ENCODE results near the gene CLDND2.

CLDND2 gene

DNA sequence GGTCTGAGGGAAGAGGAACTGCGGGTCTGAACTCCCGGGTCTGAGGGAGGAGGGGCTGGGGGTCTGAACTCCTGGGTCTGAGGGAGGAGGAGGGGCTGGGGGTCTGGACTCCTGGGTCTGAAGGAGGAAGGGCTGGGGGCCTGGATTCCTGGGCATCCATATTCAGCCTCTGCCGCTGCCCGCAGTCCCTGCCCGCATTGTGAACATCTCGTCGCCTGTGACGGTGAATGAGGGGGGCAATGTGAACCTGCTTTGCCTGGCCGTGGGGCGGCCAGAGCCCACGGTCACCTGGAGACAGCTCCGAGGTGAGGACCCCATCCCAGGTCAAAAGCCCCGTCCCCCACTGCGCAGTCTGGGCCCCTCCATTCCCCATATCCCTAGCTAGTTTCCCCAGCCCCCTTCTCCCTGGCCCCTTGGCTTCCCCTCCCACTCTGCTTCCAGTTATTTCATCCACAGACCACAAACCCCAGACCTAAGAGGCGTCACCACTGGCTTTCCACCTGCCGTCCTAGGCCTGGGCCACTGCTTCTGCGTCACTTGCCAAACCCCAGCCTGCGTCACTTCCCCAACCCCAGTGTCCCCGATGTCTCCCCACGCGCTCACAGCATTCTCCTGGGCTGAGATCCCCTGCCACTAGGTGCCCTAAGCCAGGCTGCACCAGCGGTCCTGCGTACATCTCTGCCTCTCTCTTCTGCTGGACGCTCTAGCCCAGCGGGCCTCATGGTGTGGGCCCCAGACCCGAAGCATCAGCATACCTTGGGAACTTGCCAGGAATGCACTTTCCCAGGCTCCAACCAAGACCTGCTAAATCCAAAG is 43.4 kb downstream of the CLDND2 start:
- FAIRE-seq (no peak), DNase-seq (ENCODE audit: insufficient read length) (no peak)
- TF ChIP-seq POLR2AphosphoS5 (IDR thresholded peaks at IDR 0.05; ENCODE audit: low read depth, low read length) (no peak), TAF1 (IDR thresholded peaks at IDR 0.05; ENCODE audit: borderline replicate concordance, low read depth, low read length) (no peak), POLR2A (IDR thresholded peaks at IDR 0.05; ENCODE audit: low read depth, low read length) (no peak)

GRCh38 chr19:51324167-51324481 is 44.7 kb downstream of the CLDND2 start:
- DNase-seq (ENCODE audit: insufficient read length) = no peak
- TF ChIP-seq POLR2A (IDR thresholded peaks at IDR 0.05; ENCODE audit: low read depth, low read length) = no peak
- no peak for TF ChIP-seq TAF1 (IDR thresholded peaks at IDR 0.05; ENCODE audit: borderline replicate concordance, low read depth, low read length)
- FAIRE-seq = no peak

DNA sequence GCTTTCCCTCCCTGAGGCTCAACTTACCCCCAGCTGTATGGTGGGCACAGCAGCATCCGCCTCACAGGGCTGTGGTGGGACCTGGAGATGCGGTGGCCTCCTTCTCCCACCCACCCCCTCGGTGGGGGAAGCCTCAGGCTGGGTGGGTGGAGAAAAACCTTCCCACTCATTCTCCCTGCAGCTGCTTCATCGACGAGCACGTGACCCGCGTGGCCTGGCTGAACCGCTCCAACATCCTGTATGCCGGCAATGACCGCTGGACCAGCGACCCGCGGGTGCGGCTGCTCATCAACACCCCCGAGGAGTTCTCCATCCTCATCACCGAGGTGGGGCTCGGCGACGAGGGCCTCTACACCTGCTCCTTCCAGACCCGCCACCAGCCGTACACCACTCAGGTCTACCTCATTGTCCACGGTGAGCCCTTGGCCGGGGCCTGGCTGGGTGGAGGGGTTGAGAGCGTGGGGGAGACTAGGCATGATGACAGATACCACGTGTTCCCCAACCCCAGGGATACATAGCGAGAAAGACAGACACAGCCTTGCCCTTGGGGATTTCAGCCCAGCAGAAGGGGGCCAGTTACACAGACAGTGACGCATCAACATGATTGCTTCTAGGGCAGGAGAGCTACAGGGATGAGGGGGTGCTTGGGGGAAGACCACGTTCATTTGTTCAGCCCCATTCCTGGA is 45.2 kb downstream of the CLDND2 start:
- no peak for TF ChIP-seq POLR2A (IDR thresholded peaks at IDR 0.05; ENCODE audit: low read depth, low read length)
- FAIRE-seq (no peak), DNase-seq (ENCODE audit: insufficient read length) (no peak)

GRCh38 chr19:51321799-51322198 is 47.0 kb downstream of the CLDND2 start:
- no peak for FAIRE-seq
- no peak for DNase-seq (ENCODE audit: insufficient read length)
- TF ChIP-seq POLR2AphosphoS5 (IDR thresholded peaks at IDR 0.05; ENCODE audit: low read depth, low read length) (no peak), POLR2A (IDR thresholded peaks at IDR 0.05; ENCODE audit: low read depth, low read length) (no peak), TAF1 (IDR thresholded peaks at IDR 0.05; ENCODE audit: borderline replicate concordance, low read depth, low read length) (no peak)

DNA sequence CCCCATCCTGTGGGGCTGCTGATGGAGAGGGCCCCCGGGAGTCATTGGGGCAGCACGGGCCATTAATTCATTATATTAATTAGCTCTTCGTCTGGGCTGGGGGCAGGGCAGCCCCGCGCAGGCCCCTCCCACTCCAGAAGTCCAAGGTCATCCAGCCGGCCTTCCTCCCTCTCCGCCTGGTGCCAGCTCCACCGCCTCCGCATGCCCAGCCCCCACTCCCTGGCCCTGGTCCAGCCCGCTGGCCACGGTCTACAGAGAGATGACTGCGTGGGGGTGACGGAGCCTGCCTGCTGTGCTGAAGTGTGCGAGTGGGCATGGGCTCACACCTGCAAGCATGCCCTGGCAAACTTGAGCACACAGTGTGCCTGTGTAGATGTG is 48.5 kb downstream of the CLDND2 start:
- TF ChIP-seq POLR2AphosphoS5 (IDR thresholded peaks at IDR 0.05; ENCODE audit: low read depth, low read length) (no peak), POLR2A (IDR thresholded peaks at IDR 0.05; ENCODE audit: low read depth, low read length) (no peak), TAF1 (IDR thresholded peaks at IDR 0.05; ENCODE audit: borderline replicate concordance, low read depth, low read length) (no peak)
- no peak for DNase-seq (ENCODE audit: insufficient read length)
- no peak for FAIRE-seq

DNA sequence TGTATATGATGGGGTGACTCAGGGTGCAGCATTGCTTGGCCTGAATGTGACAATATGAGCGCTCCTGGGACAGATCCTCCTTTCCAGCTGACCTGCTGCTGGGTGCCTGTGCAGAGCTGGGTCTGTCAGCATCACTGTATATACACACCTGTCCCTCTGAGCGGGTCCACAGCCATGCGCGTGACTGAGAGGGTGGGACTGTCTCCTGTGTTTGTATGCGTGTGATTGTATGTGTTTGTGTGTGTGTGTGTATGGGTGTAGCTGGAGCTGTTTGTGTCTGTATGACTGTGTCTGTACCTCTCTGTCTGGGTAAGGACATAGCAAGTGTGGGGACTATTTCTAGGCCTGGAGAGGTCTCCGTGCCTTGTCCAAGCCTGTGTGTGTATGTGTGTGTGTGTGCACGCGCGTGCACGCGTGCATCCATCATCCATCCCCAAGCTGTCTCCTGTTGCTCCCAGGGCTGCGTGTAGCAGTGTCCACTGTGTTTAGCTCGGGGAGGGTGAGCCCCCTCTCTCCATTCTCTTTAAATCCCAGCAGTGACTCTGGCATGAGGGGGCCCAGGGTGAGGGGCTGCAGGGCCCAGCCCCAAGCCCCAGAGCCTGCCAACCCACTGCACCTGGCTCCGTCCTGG is 49.0 kb downstream of the CLDND2 start:
- no peak for DNase-seq (ENCODE audit: insufficient read length)
- TF ChIP-seq POLR2AphosphoS5 (IDR thresholded peaks at IDR 0.05; ENCODE audit: low read depth, low read length) = no peak
- no peak for TF ChIP-seq POLR2A (IDR thresholded peaks at IDR 0.05; ENCODE audit: low read depth, low read length)
- TF ChIP-seq TAF1 (IDR thresholded peaks at IDR 0.05; ENCODE audit: borderline replicate concordance, low read depth, low read length) = no peak
- FAIRE-seq = no peak

- no peak for FAIRE-seq
- TF ChIP-seq POLR2A (IDR thresholded peaks at IDR 0.05; ENCODE audit: low read depth, low read length) (no peak), TAF1 (IDR thresholded peaks at IDR 0.05; ENCODE audit: borderline replicate concordance, low read depth, low read length) (no peak), POLR2AphosphoS5 (IDR thresholded peaks at IDR 0.05; ENCODE audit: low read depth, low read length) (no peak)
- DNase-seq (ENCODE audit: insufficient read length) = no peak
These were observed 49.8 kb downstream of the CLDND2 start for GRCh38 chr19:51318687-51319648.

DNA sequence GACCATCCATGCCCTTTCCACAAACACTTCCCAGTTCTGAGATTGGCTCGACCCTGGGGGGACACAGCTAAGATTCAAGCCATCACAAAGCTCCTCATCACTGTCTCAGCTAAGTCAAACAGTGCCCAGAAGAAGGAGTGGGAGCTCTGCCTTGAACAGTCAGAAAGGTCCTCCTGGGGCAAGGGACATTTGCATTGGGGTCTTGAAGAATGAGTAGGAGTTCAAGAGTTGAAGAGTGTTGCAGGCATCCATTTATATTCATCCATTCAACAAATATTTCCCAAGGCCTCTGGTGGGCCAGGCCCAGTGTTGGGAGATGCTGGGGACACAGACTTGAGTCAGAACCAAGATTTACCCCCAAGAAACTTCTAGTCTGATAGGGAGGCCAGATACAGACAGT is 50.8 kb downstream of the CLDND2 start:
- no peak for DNase-seq (ENCODE audit: insufficient read length)
- TF ChIP-seq POLR2AphosphoS5 (IDR thresholded peaks at IDR 0.05; ENCODE audit: low read depth, low read length) (no peak), POLR2A (IDR thresholded peaks at IDR 0.05; ENCODE audit: low read depth, low read length) (no peak), TAF1 (IDR thresholded peaks at IDR 0.05; ENCODE audit: borderline replicate concordance, low read depth, low read length) (no peak)
- FAIRE-seq = no peak

- DNase-seq (ENCODE audit: insufficient read length) (no peak), FAIRE-seq (no peak)
- TF ChIP-seq POLR2AphosphoS5 (IDR thresholded peaks at IDR 0.05; ENCODE audit: low read depth, low read length) = no peak
- TF ChIP-seq POLR2A (IDR thresholded peaks at IDR 0.05; ENCODE audit: low read depth, low read length) = no peak
- no peak for TF ChIP-seq TAF1 (IDR thresholded peaks at IDR 0.05; ENCODE audit: borderline replicate concordance, low read depth, low read length)
These were observed 51.4 kb downstream of the CLDND2 start for GRCh38 chr19:51317376-51317775.
